22Rv1 (cell line): ENCODE measurements around the gene VWA8.
"Not testable (repeated sequence)": the region's sequence is repeated elsewhere in the genome, so short reads cannot be mapped to it uniquely, and the experiment has no call there.

ENCODE experiments used
- H3K27ac ChIP-seq: fragments of 450-650 bp; 2 replicates; pipeline ENCODE4 v1.5.1; 2017
- ZFX ChIP-seq: fragments of 450-650 bp; IDR thresholded peaks from 2 replicates; pipeline ENCODE4 v1.6.1; 2017; ENCODE audit warnings: antibody characterized with exemption, borderline replicate concordance
- TF ChIP-seq, protein P1 (sequence below): fragments of 450-650 bp; IDR thresholded peaks from 2 replicates; pipeline ENCODE4 v1.5.1; 2017; ENCODE audit warnings: mild to moderate bottlenecking

Gene VWA8

DNA sequence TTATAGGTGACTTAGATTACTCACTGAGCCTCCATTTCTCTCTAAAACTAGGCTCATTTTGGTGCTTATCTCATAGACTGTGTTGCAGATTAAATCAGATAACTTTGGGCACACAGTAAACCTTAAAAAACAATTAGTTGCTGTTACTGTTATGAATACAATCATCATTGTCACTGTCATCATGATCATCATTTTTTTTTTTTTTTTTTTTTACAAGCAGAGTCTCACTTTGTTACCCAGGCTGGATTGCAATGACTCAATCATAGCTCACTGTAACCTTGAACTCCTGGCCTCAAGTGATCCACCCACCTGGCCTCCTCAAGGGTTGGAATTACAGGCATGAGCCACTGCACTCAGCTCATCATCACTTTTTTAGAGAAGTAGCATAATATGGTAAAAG, 60.0 kb downstream of the VWA8 start:
- H3K27ac ChIP-seq: no peak overlapping the region
- TF ChIP-seq, protein P1, sequence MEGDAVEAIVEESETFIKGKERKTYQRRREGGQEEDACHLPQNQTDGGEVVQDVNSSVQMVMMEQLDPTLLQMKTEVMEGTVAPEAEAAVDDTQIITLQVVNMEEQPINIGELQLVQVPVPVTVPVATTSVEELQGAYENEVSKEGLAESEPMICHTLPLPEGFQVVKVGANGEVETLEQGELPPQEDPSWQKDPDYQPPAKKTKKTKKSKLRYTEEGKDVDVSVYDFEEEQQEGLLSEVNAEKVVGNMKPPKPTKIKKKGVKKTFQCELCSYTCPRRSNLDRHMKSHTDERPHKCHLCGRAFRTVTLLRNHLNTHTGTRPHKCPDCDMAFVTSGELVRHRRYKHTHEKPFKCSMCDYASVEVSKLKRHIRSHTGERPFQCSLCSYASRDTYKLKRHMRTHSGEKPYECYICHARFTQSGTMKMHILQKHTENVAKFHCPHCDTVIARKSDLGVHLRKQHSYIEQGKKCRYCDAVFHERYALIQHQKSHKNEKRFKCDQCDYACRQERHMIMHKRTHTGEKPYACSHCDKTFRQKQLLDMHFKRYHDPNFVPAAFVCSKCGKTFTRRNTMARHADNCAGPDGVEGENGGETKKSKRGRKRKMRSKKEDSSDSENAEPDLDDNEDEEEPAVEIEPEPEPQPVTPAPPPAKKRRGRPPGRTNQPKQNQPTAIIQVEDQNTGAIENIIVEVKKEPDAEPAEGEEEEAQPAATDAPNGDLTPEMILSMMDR: no peak
- TF ChIP-seq ZFX: no peak

DNA sequence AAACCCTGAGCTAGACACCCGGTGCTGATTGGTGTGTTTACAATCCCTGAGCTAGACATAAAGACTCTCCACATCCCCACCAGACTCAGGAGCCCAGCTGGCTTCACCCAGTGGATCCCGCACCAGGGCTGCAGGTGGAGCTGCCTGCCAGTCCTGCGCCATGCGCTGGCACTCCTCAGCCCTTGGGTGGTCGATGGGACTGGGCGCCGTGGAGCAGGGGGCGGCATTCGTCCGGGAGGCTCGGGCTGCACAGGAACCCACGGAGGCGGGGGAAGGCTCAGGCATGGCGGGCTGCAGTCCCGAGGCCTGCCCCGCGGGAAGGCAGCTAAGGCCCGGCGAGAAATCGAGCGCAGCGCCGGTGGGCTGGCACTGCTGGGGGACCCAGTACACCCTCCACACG, 62.5 kb downstream of the VWA8 start:
- H3K27ac ChIP-seq: not testable (repeated sequence)

DNA sequence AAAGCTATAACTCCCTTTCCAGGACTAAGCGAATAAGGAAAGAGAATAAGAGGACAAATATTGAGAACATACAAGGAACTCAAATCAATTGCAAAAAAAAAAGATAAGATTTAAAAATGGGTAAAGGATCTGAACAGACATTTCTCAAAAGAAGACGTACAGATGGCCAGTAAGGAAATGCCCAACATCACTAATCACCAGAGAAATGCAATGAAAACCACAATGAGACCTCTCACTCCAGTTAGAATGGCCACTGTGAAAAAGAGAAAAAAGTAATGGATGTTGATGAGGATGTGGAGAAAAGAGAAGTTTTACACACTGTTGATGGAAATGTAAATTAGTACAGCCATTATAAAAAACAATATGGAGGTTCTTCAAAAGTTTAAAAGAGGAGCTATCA, 63.8 kb downstream of the VWA8 start:
- H3K27ac ChIP-seq: no peak overlapping the region
- TF ChIP-seq, protein P1: no peak
- TF ChIP-seq ZFX: no peak

DNA sequence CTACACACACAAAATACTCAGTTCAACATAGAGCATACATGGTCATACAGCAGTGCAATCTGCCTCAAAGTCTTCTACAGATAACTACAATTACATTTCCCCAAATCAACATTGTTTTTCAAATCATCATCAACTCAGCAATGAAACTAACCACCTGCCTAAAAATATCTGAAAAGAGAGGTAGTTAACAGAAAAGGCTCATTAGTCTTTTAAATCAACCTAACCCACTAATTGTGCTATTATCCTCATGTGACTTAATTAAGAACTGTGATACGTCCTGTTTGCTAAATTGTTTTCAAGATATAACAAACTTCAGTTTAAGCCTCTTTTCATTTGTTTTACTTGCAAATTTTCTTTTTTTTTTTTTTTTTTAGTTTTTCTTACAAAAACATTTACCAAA, 65.4 kb downstream of the VWA8 start:
- TF ChIP-seq ZFX: no peak
- TF ChIP-seq, protein P1: no peak
- no peak overlapping the region for H3K27ac ChIP-seq

DNA sequence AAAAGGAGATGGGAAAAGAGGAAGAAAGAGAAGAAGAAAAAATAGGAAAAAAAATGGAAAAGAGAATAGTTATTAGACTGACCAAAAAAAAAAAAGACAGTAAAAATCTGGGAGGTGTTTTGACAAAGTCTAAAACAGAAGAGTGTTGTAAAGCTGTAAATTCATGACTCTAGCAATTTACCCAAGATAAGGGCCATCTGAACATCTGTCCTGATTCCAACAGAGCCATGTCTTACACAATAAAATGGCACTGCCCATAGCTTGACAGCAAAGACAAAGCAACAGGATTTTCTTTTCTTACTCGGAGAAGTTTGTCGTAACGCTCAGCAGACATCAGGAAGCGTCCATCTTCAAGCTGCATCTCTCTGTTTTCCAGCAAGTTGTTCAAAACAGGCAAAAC, 69.8 kb downstream of the VWA8 start:
- no peak for TF ChIP-seq ZFX
- TF ChIP-seq, protein P1: no peak
- H3K27ac ChIP-seq: no peak overlapping the region

DNA sequence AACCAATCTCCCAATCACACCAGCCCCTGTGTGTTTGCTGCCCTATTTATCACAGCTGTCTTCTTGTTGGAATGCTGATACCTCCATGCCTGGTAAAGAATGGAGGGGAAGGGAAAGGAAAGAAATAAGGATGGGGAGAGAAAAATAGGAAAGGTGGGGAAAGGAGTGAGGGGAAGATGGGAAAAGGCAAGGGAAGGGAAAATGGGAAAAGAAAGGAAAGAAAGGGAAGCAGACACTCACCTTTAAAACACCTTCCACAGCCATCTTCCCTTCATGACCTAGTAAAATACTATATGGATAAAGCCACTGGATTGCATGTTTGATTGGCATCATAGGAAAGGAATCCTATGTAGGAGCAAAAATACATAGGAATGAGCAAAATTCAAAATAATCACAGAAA, 77.8 kb downstream of the VWA8 start:
- H3K27ac ChIP-seq: no peak overlapping the region
- no peak for TF ChIP-seq ZFX
- TF ChIP-seq, protein P1: no peak

DNA sequence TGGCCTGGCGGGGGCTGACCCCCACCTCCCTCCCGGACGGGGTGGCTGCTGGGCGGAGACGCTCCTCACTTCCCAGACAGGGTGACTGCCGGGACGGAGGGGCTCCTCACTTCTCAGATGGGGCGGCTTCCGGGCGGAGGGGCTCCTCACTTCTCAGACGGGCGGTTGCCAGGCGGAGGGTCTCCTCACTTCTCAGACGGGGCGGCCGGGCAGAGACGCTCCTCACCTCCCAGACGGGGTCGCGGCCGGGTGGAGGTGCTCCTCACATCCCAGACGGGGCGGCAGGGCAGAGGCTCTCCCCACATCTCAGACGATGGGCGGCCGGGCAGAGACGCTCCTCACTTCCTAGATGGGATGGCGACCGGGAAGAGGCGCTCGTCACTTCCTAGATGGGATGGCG, 79.0 kb downstream of the VWA8 start:
- not testable (repeated sequence) for H3K27ac ChIP-seq

DNA sequence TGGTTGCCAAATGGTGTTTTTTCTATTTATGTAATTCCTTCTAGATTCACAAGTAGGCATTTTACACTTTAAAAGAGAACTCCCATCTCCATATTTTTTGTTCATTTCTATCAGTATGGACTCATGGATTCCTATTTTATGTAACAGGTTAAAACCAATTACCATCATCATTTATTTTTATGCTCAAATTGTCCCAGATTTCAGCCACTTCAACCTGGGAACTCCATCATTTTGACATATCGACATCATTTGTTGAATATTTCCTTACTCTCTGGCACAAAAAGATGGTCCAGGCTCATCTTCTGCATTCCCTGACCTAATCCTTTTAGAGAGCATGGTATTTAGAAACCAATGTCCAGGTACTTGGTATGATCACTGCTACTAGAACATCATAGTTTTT, 79.9 kb downstream of the VWA8 start:
- TF ChIP-seq, protein P1: no peak
- TF ChIP-seq ZFX: no peak
- H3K27ac ChIP-seq: no peak overlapping the region

DNA sequence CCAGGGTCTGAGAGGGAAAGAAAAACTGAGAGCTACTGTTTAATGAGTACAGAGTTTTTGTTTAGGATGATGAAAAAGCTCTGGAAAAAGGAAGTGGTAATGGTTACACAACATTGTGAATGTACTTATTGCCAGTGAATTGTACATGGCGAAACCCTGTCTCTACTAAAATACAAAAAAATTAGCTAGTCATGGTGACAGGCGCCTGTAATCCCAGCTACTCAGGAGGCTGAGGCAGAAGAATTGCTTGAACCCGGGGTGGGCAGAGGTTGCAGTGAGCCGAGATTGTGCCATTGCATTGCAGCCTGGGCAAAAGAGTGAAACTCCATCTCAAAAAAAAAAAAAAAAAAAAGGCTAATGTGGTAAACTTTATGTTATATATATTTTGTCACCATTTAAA, 96.3 kb downstream of the VWA8 start:
- H3K27ac ChIP-seq: no peak overlapping the region
- TF ChIP-seq, protein P1: no peak
- no peak for TF ChIP-seq ZFX

DNA sequence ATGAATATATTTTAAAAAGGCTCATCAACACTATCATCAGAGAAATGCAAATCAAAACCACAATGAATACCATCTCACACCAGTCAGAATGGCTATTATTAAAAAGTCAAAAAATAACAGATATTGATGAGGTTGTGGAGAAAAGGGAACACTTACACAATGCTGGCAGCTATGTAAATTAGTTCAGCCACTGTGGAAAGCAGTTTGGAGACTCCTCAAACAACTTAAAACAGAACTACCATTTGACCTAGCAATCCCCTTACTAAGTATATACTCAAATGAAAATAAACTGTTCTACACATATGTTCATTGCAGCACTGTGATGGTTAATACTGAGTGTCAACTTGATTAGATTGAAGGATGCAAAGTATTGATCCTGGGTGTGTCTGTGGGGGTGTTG, 98.2 kb downstream of the VWA8 start:
- not testable (repeated sequence) for H3K27ac ChIP-seq
